WTC11 (cell line): Measurements from ENCODE around the gene ZSCAN20. TPM values are rescaled to one million over a fixed set of nuclear protein-coding genes. Genes with fewer than 3 reads are reported as not detected.
A peak's percentile ranks its signal among the peaks of the same experiment; 100 is the strongest.

Source experiments
- ATAC-seq: fragments of 200-7000 bp; cut with Tn5 transposase; 2 replicates; pipeline ENCODE4 v1.10.0; 2021; ENCODE audit warnings: mild to moderate bottlenecking, moderate library complexity
- CTCF ChIA-PET: fragments of 300-600 bp; sonication (Branson Sonifier 250); formaldehyde crosslinking; loops from one replicate; lab custom pipeline; 2021; ENCODE audit warnings: antibody characterized with exemption; lab: Charles Lee
- POLR2A ChIA-PET: fragments of 350-600 bp; sonication (Branson Sonifier 250); formaldehyde crosslinking; loops from one replicate; lab custom pipeline; 2021; ENCODE audit warnings: antibody characterized with exemption; lab: Charles Lee
- DNase-seq: peaks from one replicate; pipeline ENCODE4 v3.0.0; 2021; ENCODE audit warnings: low spot score
- H3K27ac Mint-ChIP-seq: 2 replicates; pipeline ENCODE4 v1.8.0; 2021; ENCODE audit warnings: mixed read lengths
- H3K27me3 Mint-ChIP-seq: 2 replicates; pipeline ENCODE4 v1.8.0; 2021; ENCODE audit warnings: low read depth, mild to moderate bottlenecking, moderate library complexity, mixed read lengths
- H3K36me3 Mint-ChIP-seq: 2 replicates; pipeline ENCODE4 v1.8.0; 2021; ENCODE audit warnings: mixed read lengths
- H3K4me1 Mint-ChIP-seq: 2 replicates; pipeline ENCODE4 v1.8.0; 2022; ENCODE audit warnings: mixed read lengths
- H3K4me3 Mint-ChIP-seq: 2 replicates; pipeline ENCODE4 v1.8.0; 2021; ENCODE audit warnings: mild to moderate bottlenecking, moderate library complexity, mixed read lengths
- H3K9me3 Mint-ChIP-seq: 2 replicates; pipeline ENCODE4 v1.8.0; 2021; ENCODE audit warnings: mixed read lengths
- ATF1 ChIP-seq: sonication (generic); formaldehyde crosslinking; IDR thresholded peaks from 2 replicates; pipeline ENCODE4 v1.8.1; 2023; ENCODE audit warnings: mild to moderate bottlenecking, moderate library complexity, missing genetic modification reagents
- CTCF ChIP-seq: fragments of 200-600 bp; IDR thresholded peaks from 2 replicates; pipeline ENCODE4 v1.8.0; 2022; ENCODE audit warnings: antibody characterized with exemption
- GABPB1 ChIP-seq: sonication (generic); formaldehyde crosslinking; IDR thresholded peaks from 2 replicates; pipeline ENCODE4 v1.8.1; 2023; ENCODE audit warnings: mild to moderate bottlenecking, missing genetic modification reagents
- HMGXB4 ChIP-seq: sonication (generic); formaldehyde crosslinking; IDR thresholded peaks from 2 replicates; pipeline ENCODE4 v1.8.1; 2023; ENCODE audit warnings: mild to moderate bottlenecking, moderate library complexity, missing genetic modification reagents
- KAT7 ChIP-seq: sonication (generic); formaldehyde crosslinking; IDR thresholded peaks from 2 replicates; pipeline ENCODE4 v1.8.1; 2023; ENCODE audit warnings: missing genetic modification reagents, mild to moderate bottlenecking, borderline replicate concordance
- MYBL2 ChIP-seq: sonication (generic); formaldehyde crosslinking; IDR thresholded peaks from 2 replicates; pipeline ENCODE4 v1.8.1; 2023; ENCODE audit warnings: mild to moderate bottlenecking, moderate library complexity, missing genetic modification reagents
- PRDM15 ChIP-seq: sonication (generic); formaldehyde crosslinking; IDR thresholded peaks from 2 replicates; pipeline ENCODE4 v1.8.0; 2022; ENCODE audit warnings: missing genetic modification reagents
- USF2 ChIP-seq: sonication (generic); formaldehyde crosslinking; IDR thresholded peaks from 2 replicates; pipeline ENCODE4 v1.8.1; 2023; ENCODE audit warnings: mild to moderate bottlenecking, missing genetic modification reagents, moderate library complexity
- ZBTB21 ChIP-seq: sonication (generic); formaldehyde crosslinking; IDR thresholded peaks from 2 replicates; pipeline ENCODE4 v1.8.1; 2023; ENCODE audit warnings: mild to moderate bottlenecking, missing genetic modification reagents, borderline replicate concordance
- ZMAT4 ChIP-seq: fragments of 250-450 bp; sonication (Bioruptor Pico); IDR thresholded peaks from 2 replicates; pipeline ENCODE4 v1.9.0; 2021; ENCODE audit warnings: mild to moderate bottlenecking
- ZNF121 ChIP-seq: sonication (generic); formaldehyde crosslinking; IDR thresholded peaks from 2 replicates; pipeline ENCODE4 v1.8.0; 2023; ENCODE audit warnings: missing genetic modification reagents
- ZNF281 ChIP-seq: sonication (generic); formaldehyde crosslinking; IDR thresholded peaks from 2 replicates; pipeline ENCODE4 v1.8.0; 2023; ENCODE audit warnings: mild to moderate bottlenecking, missing genetic modification reagents
- ZNF317 ChIP-seq: sonication (generic); formaldehyde crosslinking; IDR thresholded peaks from 2 replicates; pipeline ENCODE4 v1.8.1; 2023; ENCODE audit warnings: low read depth, mild to moderate bottlenecking, moderate library complexity, missing genetic modification reagents, borderline replicate concordance
- total RNA-seq: library from RNA; stranded (reverse); gene quantifications from 3 replicates; pipeline ENCODE4 v1.2.3, GENCODE V29; 2021
- TF ChIP-seq, protein P1 (sequence below): sonication (generic); formaldehyde crosslinking; IDR thresholded peaks from 2 replicates; pipeline ENCODE4 v1.8.0; 2023; ENCODE audit warnings: missing genetic modification reagents, mild to moderate bottlenecking, borderline replicate concordance
- TF ChIP-seq, protein P2 (sequence below): sonication (generic); formaldehyde crosslinking; IDR thresholded peaks from 2 replicates; pipeline ENCODE4 v1.8.1; 2023; ENCODE audit warnings: mild to moderate bottlenecking, missing genetic modification reagents, moderate library complexity

The ZSCAN20 gene
- total RNA-seq, 1 experiment from 2014 or later = 3.7 TPM

GRCh38 chr1:33470495-33471012 lies 1.9 kb upstream of the ZSCAN20 start:
- ATAC-seq (peak; percentile 54), DNase-seq (peak; percentile 74)
- no peak overlapping the region; the same call in 1 of the 2 replicates for H3K27ac Mint-ChIP-seq
- no peaks in the 10 kb centered on the region for H3K36me3 Mint-ChIP-seq
- ChIA-PET CTCF (interaction anchor here (0.6 to 5.1 kb wide), 29 partner anchors 8 to 537 kb away, joined by 3 to 48 read pairs (median 4); partner anchors contain the start of genes PHC2 and TRIM62), POLR2A (no interaction called here)
- H3K4me3 Mint-ChIP-seq = no peak overlapping the region
- H3K27me3 Mint-ChIP-seq = peaks cover 3% of the 10 kb centered on the region; the same call in 1 of the 2 replicates
- peaks cover 23% of the 10 kb centered on the region for H3K4me1 Mint-ChIP-seq
- no peak for TF ChIP-seq GABPB1 (CRISPR knock-in tag)
- no peak for TF ChIP-seq ZMAT4
- TF ChIP-seq CTCF = peak; percentile 47
- TF ChIP-seq ZNF281 (CRISPR knock-in tag) = no peak
- TF ChIP-seq ATF1 (CRISPR knock-in tag) = no peak
- TF ChIP-seq KAT7 (CRISPR knock-in tag) = no peak
- TF ChIP-seq ZNF121 = no peak
- TF ChIP-seq USF2 (CRISPR knock-in tag) = 0 out of 2 replicates have a peak, but pooled peaks have one; percentile 31
- TF ChIP-seq, protein P1, sequence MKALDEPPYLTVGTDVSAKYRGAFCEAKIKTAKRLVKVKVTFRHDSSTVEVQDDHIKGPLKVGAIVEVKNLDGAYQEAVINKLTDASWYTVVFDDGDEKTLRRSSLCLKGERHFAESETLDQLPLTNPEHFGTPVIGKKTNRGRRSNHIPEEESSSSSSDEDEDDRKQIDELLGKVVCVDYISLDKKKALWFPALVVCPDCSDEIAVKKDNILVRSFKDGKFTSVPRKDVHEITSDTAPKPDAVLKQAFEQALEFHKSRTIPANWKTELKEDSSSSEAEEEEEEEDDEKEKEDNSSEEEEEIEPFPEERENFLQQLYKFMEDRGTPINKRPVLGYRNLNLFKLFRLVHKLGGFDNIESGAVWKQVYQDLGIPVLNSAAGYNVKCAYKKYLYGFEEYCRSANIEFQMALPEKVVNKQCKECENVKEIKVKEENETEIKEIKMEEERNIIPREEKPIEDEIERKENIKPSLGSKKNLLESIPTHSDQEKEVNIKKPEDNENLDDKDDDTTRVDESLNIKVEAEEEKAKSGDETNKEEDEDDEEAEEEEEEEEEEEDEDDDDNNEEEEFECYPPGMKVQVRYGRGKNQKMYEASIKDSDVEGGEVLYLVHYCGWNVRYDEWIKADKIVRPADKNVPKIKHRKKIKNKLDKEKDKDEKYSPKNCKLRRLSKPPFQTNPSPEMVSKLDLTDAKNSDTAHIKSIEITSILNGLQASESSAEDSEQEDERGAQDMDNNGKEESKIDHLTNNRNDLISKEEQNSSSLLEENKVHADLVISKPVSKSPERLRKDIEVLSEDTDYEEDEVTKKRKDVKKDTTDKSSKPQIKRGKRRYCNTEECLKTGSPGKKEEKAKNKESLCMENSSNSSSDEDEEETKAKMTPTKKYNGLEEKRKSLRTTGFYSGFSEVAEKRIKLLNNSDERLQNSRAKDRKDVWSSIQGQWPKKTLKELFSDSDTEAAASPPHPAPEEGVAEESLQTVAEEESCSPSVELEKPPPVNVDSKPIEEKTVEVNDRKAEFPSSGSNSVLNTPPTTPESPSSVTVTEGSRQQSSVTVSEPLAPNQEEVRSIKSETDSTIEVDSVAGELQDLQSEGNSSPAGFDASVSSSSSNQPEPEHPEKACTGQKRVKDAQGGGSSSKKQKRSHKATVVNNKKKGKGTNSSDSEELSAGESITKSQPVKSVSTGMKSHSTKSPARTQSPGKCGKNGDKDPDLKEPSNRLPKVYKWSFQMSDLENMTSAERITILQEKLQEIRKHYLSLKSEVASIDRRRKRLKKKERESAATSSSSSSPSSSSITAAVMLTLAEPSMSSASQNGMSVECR (CRISPR knock-in tag) = no peak
- TF ChIP-seq, protein P2, sequence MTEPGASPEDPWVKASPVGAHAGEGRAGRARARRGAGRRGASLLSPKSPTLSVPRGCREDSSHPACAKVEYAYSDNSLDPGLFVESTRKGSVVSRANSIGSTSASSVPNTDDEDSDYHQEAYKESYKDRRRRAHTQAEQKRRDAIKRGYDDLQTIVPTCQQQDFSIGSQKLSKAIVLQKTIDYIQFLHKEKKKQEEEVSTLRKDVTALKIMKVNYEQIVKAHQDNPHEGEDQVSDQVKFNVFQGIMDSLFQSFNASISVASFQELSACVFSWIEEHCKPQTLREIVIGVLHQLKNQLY (CRISPR knock-in tag) = no peak
- H3K9me3 Mint-ChIP-seq = no peaks in the 10 kb centered on the region

GRCh38 chr1:33471416-33471815 lies 1.0 kb upstream of the ZSCAN20 start:
- Mint-ChIP-seq H3K9me3 (no peaks in the 10 kb centered on the region), H3K27ac (no peak overlapping the region), H3K4me1 (peaks cover 23% of the 10 kb centered on the region), H3K27me3 (peaks cover 3% of the 10 kb centered on the region; the same call in 1 of the 2 replicates), H3K4me3 (no peak overlapping the region), H3K36me3 (no peaks in the 10 kb centered on the region)
- ChIA-PET POLR2A (no interaction called here), CTCF (interaction anchor here (0.6 to 5.1 kb wide), 22 partner anchors 12 to 1398 kb away, joined by 3 to 48 read pairs (median 4); partner anchors contain the start of genes PHC2 and TRIM62)
- no peak for DNase-seq
- no peak for ATAC-seq
- TF ChIP-seq MYBL2 (CRISPR knock-in tag) = no peak
- TF ChIP-seq ZBTB21 = no peak
- TF ChIP-seq, protein P2 (CRISPR knock-in tag) = no peak
- no peak for TF ChIP-seq HMGXB4 (CRISPR knock-in tag)
- no peak for TF ChIP-seq ZNF317 (CRISPR knock-in tag)
- TF ChIP-seq PRDM15 (CRISPR knock-in tag) = no peak
